ENCODE results near the gene GMPPA. TPM values are rescaled to one million over a fixed set of nuclear protein-coding genes. Genes with fewer than 3 reads are reported as not detected.

GMPPA gene
- total and polyA plus RNA-seq, 4 donors: 20.2 to 59.4 (median 43.4) TPM

- DNase-seq (ENCODE audit: low spot score): no peak
- no peak for TF ChIP-seq REST (IDR thresholded peaks at IDR 0.05)
- no peak for TF ChIP-seq HNF4A (conservative IDR thresholded peaks at IDR 0.05)
These were observed 27.0 kb upstream of the GMPPA start for GRCh38 chr2:219471476-219472371.

GRCh38 chr2:219472629-219473187 is 26.0 kb upstream of the GMPPA start:
- no peak overlapping the region for H3K4me3 ChIP-seq (ENCODE audit: low read depth in 1 of 3, low read length in 3 of 3)
- no peaks in the 10 kb centered on the region for H3K4me1 ChIP-seq (ENCODE audit: control insufficient read depth in 4 of 4, insufficient read depth in 4 of 4, low read length in 3 of 4)
- 88% methylated on average over 12 of the region's 12 CpGs for WGBS
- H3K9ac ChIP-seq (ENCODE audit: low read depth in 1 of 2, low read length in 2 of 2): no peak overlapping the region
- no peak for DNase-seq (ENCODE audit: low spot score)
- H3K27ac ChIP-seq (ENCODE audit: low read depth in 1 of 2, low read length in 2 of 2): no peak overlapping the region
- H3K9me3 ChIP-seq (ENCODE audit: control insufficient read depth in 4 of 4, low read length in 3 of 4): no peaks in the 10 kb centered on the region
- H3K27me3 ChIP-seq (ENCODE audit: control insufficient read depth in 4 of 4, insufficient read depth in 4 of 4, low read length in 3 of 4): peaks cover 0 to 2% (median 0%) of the 10 kb centered on the region in 4 donors
- H3K36me3 ChIP-seq (ENCODE audit: control insufficient read depth in 4 of 4, insufficient read depth in 3 of 4, low read depth in 1 of 4, low read length in 3 of 4): no peaks in the 10 kb centered on the region
- no peak for TF ChIP-seq RAD21 (IDR thresholded peaks at IDR 0.05)

More at GRCh38 chr2:219471476-219472371, 27.0 kb upstream of the GMPPA start:
- 86% methylated on average over 22 of the region's 22 CpGs for WGBS
- Histone ChIP-seq H3K4me1 (ENCODE audit: control insufficient read depth in 4 of 4, insufficient read depth in 4 of 4, low read length in 3 of 4) (no peaks in the 10 kb centered on the region), H3K27me3 (ENCODE audit: control insufficient read depth in 4 of 4, insufficient read depth in 4 of 4, low read length in 3 of 4) (no peaks in the 10 kb centered on the region), H3K9me3 (ENCODE audit: control insufficient read depth in 4 of 4, low read length in 3 of 4) (no peaks in the 10 kb centered on the region), H3K9ac (ENCODE audit: low read depth in 1 of 2, low read length in 2 of 2) (no peak overlapping the region), H3K36me3 (ENCODE audit: control insufficient read depth in 4 of 4, insufficient read depth in 3 of 4, low read depth in 1 of 4, low read length in 3 of 4) (no peaks in the 10 kb centered on the region), H3K27ac (ENCODE audit: low read depth in 1 of 2, low read length in 2 of 2) (no peak overlapping the region), H3K4me3 (ENCODE audit: low read depth in 1 of 3, low read length in 3 of 3) (no peak overlapping the region)

- Histone ChIP-seq H3K36me3 (ENCODE audit: control insufficient read depth in 4 of 4, insufficient read depth in 3 of 4, low read depth in 1 of 4, low read length in 3 of 4) (no peaks in the 10 kb centered on the region), H3K4me1 (ENCODE audit: control insufficient read depth in 4 of 4, insufficient read depth in 4 of 4, low read length in 3 of 4) (no peaks in the 10 kb centered on the region), H3K9ac (ENCODE audit: low read depth in 1 of 2, low read length in 2 of 2) (no peak overlapping the region), H3K4me3 (ENCODE audit: low read depth in 1 of 3, low read length in 3 of 3) (no peak overlapping the region), H3K9me3 (ENCODE audit: control insufficient read depth in 4 of 4, low read length in 3 of 4) (no peaks in the 10 kb centered on the region), H3K27ac (ENCODE audit: low read depth in 1 of 2, low read length in 2 of 2) (no peak overlapping the region), H3K27me3 (ENCODE audit: control insufficient read depth in 4 of 4, insufficient read depth in 4 of 4, low read length in 3 of 4) (peaks cover 0 to 2% (median 0%) of the 10 kb centered on the region in 4 donors)
- WGBS: 91% methylated on average over 18 of the region's 18 CpGs
- no peak for DNase-seq (ENCODE audit: low spot score)
- TF ChIP-seq YY1 (IDR thresholded peaks at IDR 0.05): no peak
- TF ChIP-seq FOXA2 (IDR thresholded peaks at IDR 0.05): no peak
- TF ChIP-seq MAX (IDR thresholded peaks at IDR 0.05): no peak
- TF ChIP-seq HNF4G (IDR thresholded peaks at IDR 0.05): no peak
- no peak for TF ChIP-seq JUND (IDR thresholded peaks at IDR 0.05)
- no peak for TF ChIP-seq GABPA (IDR thresholded peaks at IDR 0.05 in 1 of 2, conservative IDR thresholded peaks at IDR 0.05 in 1 of 2)
- no peak for TF ChIP-seq SP1 (IDR thresholded peaks at IDR 0.05)
- TF ChIP-seq NR2F2 (IDR thresholded peaks at IDR 0.05): no peak
- TF ChIP-seq REST (IDR thresholded peaks at IDR 0.05): no peak
- no peak for TF ChIP-seq ATF3 (IDR thresholded peaks at IDR 0.05)
- TF ChIP-seq ZBTB33 (IDR thresholded peaks at IDR 0.05): no peak
- TF ChIP-seq CTCF (IDR thresholded peaks at IDR 0.05; ENCODE audit: low read depth, low read length, missing input control): no peak
These were observed 25.2 kb upstream of the GMPPA start for GRCh38 chr2:219473511-219473910.

Measured in liver (tissue), 9 donors.